ENCODE data around the gene PPTC7. TPM values are rescaled to one million over a fixed set of nuclear protein-coding genes. Genes with fewer than 3 reads are reported as not detected.

Gene PPTC7
- total and polyA plus RNA-seq, 2 of the 4 experiments (the other 2 are of a cell fraction): 4.1 to 6.8 TPM

Small RNA genes lying within 50 kb of the gene (microRNA-seq; reads per million reads assigned to microRNA genes)
- gene RF00278 (ENCODE audit: insufficient read depth, insufficient read length) (not detected), gene RN7SL387P (ENCODE audit: insufficient read depth, insufficient read length) (not detected)

Small RNA genes lying within 50 kb of the gene (small RNA-seq; reads per million reads assigned to genes)
- 0 reads per million in 5 experiments for gene RF00278
- gene RN7SL387P: 0 reads per million in 5 experiments

Other genes starting within 250 kb of the PPTC7 start
- 57.9 and 61.4 TPM in 2 replicates for gene ANAPC7, start 179.6 kb downstream of the PPTC7 start, total RNA-seq (2012; rRNA removed)
- 38.7 and 46.4 TPM in 2 replicates for gene ANAPC7, start 179.6 kb downstream of the PPTC7 start, polyA plus RNA-seq (2012; rRNA removed)
- gene ARPC3, start 133.0 kb downstream of the PPTC7 start, total RNA-seq (2012; rRNA removed): 204 and 234 TPM in 2 replicates
- 85.6 and 192 TPM in 2 replicates for gene ARPC3, start 133.0 kb downstream of the PPTC7 start, polyA plus RNA-seq (2012; rRNA removed)
- 7.7 and 24.7 TPM in 2 replicates for gene GPN3, start 115.1 kb downstream of the PPTC7 start, total RNA-seq (2012; rRNA removed)
- gene GPN3, start 115.1 kb downstream of the PPTC7 start, polyA plus RNA-seq (2012; rRNA removed): 11.4 and 14.9 TPM in 2 replicates
- gene FAM216A, start 114.5 kb downstream of the PPTC7 start, total RNA-seq (2012; rRNA removed): 14.0 and 18.9 TPM in 2 replicates
- 31.1 and 31.4 TPM in 2 replicates for gene FAM216A, start 114.5 kb downstream of the PPTC7 start, polyA plus RNA-seq (2012; rRNA removed)
- 102 and 150 TPM in 2 replicates for gene VPS29, start 81.2 kb downstream of the PPTC7 start, total RNA-seq (2012; rRNA removed)
- gene VPS29, start 81.2 kb downstream of the PPTC7 start, polyA plus RNA-seq (2012; rRNA removed): 116 and 122 TPM in 2 replicates
- gene RAD9B, start 81.0 kb downstream of the PPTC7 start, total RNA-seq (2012; rRNA removed): 0.18 and 0.56 TPM in 2 replicates
- gene RAD9B, start 81.0 kb downstream of the PPTC7 start, polyA plus RNA-seq (2012; rRNA removed): 0.09 TPM in 2 replicates
- gene TCTN1, start 30.8 kb upstream of the PPTC7 start, total RNA-seq (2012; rRNA removed): 11.1 and 11.7 TPM in 2 replicates
- gene TCTN1, start 30.8 kb upstream of the PPTC7 start, polyA plus RNA-seq (2012; rRNA removed): 17.5 and 18.8 TPM in 2 replicates
- gene HVCN1, start 105.8 kb upstream of the PPTC7 start, total RNA-seq (2012; rRNA removed): 1.4 and 2.0 TPM in 2 replicates
- gene HVCN1, start 105.8 kb upstream of the PPTC7 start, polyA plus RNA-seq (2012; rRNA removed): 1.3 and 1.9 TPM in 2 replicates
- gene PPP1CC, start 159.6 kb upstream of the PPTC7 start, total RNA-seq (2012; rRNA removed): 126 and 169 TPM in 2 replicates
- gene PPP1CC, start 159.6 kb upstream of the PPTC7 start, polyA plus RNA-seq (2012; rRNA removed): 59.1 and 71.0 TPM in 2 replicates